ENCODE data around the gene ADAMTS2. TPM values are rescaled to one million over a fixed set of nuclear protein-coding genes. Genes with fewer than 3 reads are reported as not detected.
A peak's percentile ranks its signal among the peaks of the same experiment; 100 is the strongest.

ADAMTS2 gene
- total and polyA plus RNA-seq, 2 of the 8 experiments (the other 6 are each of a cell fraction or from before 2014, with no cell fraction given): 6.6 to 7.3 TPM

DNA sequence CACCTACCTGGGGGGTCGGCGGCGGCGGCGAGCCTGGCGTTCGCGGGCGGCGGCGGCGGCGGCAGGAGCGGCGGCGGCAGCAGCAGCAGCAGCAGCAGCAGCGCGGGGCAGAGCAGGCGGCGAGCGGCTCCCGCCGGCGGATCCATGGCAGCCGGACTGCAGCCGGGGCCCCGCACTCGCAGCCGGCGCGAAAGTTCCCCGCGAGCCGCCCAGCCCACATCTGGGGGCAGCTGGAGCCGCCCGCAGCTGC lies 153 bp downstream of the ADAMTS2 start:
- CTCF ChIA-PET (ENCODE audit: partially characterized antibody): interaction anchor here (1.8 kb wide), 1 partner anchor 34 kb away, joined by 5 read pairs; no protein-coding TSS in a partner anchor
- H2BK5ac ChIP-seq (ENCODE audit: low read depth, low read length): no peak overlapping the region
- H3K4me2 ChIP-seq (ENCODE audit: insufficient read depth in 1 of 2, low read depth in 2 of 2, low read length in 2 of 2): peak overlapping the region; percentile 89 to 99; a peak in 3 of 4 replicates
- TF ChIP-seq SRF (IDR thresholded peaks at IDR 0.05; ENCODE audit: low read depth, low read length) (no peak), KDM4A (IDR thresholded peaks at IDR 0.05; ENCODE audit: low read depth, low read length, severe bottlenecking) (peak; percentile 20), RBBP5 (IDR thresholded peaks at IDR 0.05; ENCODE audit: borderline replicate concordance, low read depth, low read length) (peak; percentile 1; the same call in 1 of the 2 replicates), SP1 (IDR thresholded peaks at IDR 0.05; ENCODE audit: low read depth, low read length) (no peak), EP300 (IDR thresholded peaks at IDR 0.05; ENCODE audit: borderline replicate concordance in 1 of 2, low read depth in 2 of 2, low read length in 2 of 2) (no peak), ZNF274 (IDR thresholded peaks at IDR 0.05; ENCODE audit: borderline replicate concordance, extremely low read depth, low read length) (no peak), BRCA1 (IDR thresholded peaks at IDR 0.05; ENCODE audit: low read depth, low read length) (no peak), CREB1 (IDR thresholded peaks at IDR 0.05) (no peak), SIN3A (conservative IDR thresholded peaks at IDR 0.05 in 1 of 2, IDR thresholded peaks at IDR 0.05 in 1 of 2; ENCODE audit: low read depth in 1 of 2, low read length in 2 of 2) (no peak), EGR1 (IDR thresholded peaks at IDR 0.05; ENCODE audit: borderline replicate concordance, low read depth, low read length) (no peak), NRF1 (IDR thresholded peaks at IDR 0.05; ENCODE audit: low read depth, low read length) (no peak), RXRA (IDR thresholded peaks at IDR 0.05; ENCODE audit: insufficient read depth, low read depth, low read length) (no peak), GABPA (IDR thresholded peaks at IDR 0.05; ENCODE audit: borderline replicate concordance, insufficient read depth, low read length) (no peak), HDAC6 (IDR thresholded peaks at IDR 0.05; ENCODE audit: low read depth, low read length) (no peak), CEBPB (IDR thresholded peaks at IDR 0.05; ENCODE audit: low read depth, low read length) (no peak)

More for the DNA sequence above, 153 bp downstream of the ADAMTS2 start:
- Histone ChIP-seq H3K23me2 (ENCODE audit: low read depth, low read length) (peaks cover 23% of the 10 kb centered on the region), H3K9ac (replicated peaks in 1 of 4; ENCODE audit: extremely low read depth in 1 of 4, low read depth in 3 of 4, low read length in 3 of 4) (peak overlapping the region in 1 of 4 experiments; percentile 46; a peak in 1 of 7 replicates), H3K14ac (ENCODE audit: insufficient read length) (no peak overlapping the region), H2AFZ (ENCODE audit: low read length) (no peak overlapping the region), H3K4me1 (replicated peaks in 1 of 4; ENCODE audit: control insufficient read depth in 3 of 4, insufficient read depth in 4 of 4, low read length in 3 of 4) (peaks cover 3 to 15% (median 9%) of the 10 kb centered on the region in 4 experiments), H2BK12ac (ENCODE audit: low read depth, low read length) (no peak overlapping the region), H2AK5ac (ENCODE audit: low read depth, low read length) (no peak overlapping the region), H4K91ac (replicated peaks; ENCODE audit: insufficient read length, low read length) (no peak overlapping the region), H3K79me2 (ENCODE audit: control insufficient read depth in 1 of 2, insufficient read depth in 2 of 2, low read length in 2 of 2) (no peaks in the 10 kb centered on the region), H3K23ac (ENCODE audit: insufficient read length) (no peak overlapping the region), H3K56ac (replicated peaks; ENCODE audit: insufficient read length, low read depth, low read length) (no peak overlapping the region), H2BK120ac (replicated peaks; ENCODE audit: low read depth, low read length) (no peak overlapping the region), H4K8ac (ENCODE audit: extremely low read depth, insufficient read depth, low read length) (no peak overlapping the region), H4K5ac (ENCODE audit: insufficient read length, low read depth, low read length) (no peak overlapping the region), H3K36me3 (ENCODE audit: control insufficient read depth in 2 of 4, insufficient read depth in 4 of 4, low read length in 3 of 4) (no peaks in the 10 kb centered on the region), H2BK20ac (ENCODE audit: low read length) (no peak overlapping the region), H3K27ac (ENCODE audit: low read depth, low read length) (no peak overlapping the region), H4K20me1 (replicated peaks in 1 of 2; ENCODE audit: control insufficient read depth in 1 of 2, insufficient read depth in 2 of 2, low read length in 2 of 2) (peaks cover 0 to 6% of the 10 kb centered on the region in 2 experiments), H3K4me3 (ENCODE audit: extremely low read depth in 1 of 4, insufficient read depth in 2 of 4, low read depth in 3 of 4, low read length in 4 of 4) (peak overlapping the region in 2 of 4 experiments; percentile 69 to 71; a peak in 4 of 8 replicates), H3K4ac (replicated peaks; ENCODE audit: insufficient read length, low read depth, low read length) (no peak overlapping the region), H3K79me1 (ENCODE audit: low read depth, low read length) (no peaks in the 10 kb centered on the region), H3K27me3 (replicated peaks in 1 of 4; ENCODE audit: control insufficient read depth in 3 of 4, extremely low read depth in 1 of 4, insufficient read depth in 3 of 4, low read length in 3 of 4) (peaks cover 11 to 57% (median 46%) of the 10 kb centered on the region in 4 experiments), H2BK15ac (ENCODE audit: low read length) (no peak overlapping the region), H3K18ac (ENCODE audit: extremely low read depth, low read length) (no peak overlapping the region), H3K9me3 (ENCODE audit: insufficient read depth in 2 of 2, low read depth in 1 of 2, low read length in 1 of 2) (no peaks in the 10 kb centered on the region)
- FAIRE-seq: no peak
- peak in 1 of 2 experiments; percentile 71 for DNase-seq (ENCODE audit: low read depth in 1 of 2, low spot score in 2 of 2)
- POLR2A ChIA-PET (ENCODE audit: partially characterized antibody): no interaction called here
- 5% methylated on average over 4 of the region's 36 CpGs; no CpG with 5 or more reads in 1 of the 2 experiments for WGBS, 2 experiments (ENCODE audit: extremely low coverage in 1 of 2, insufficient coverage in 1 of 2, insufficient read length in 1 of 2, insufficient replicate concordance in 2 of 2, low coverage in 1 of 2, low lambda C conversion rate in 2 of 2, missing lambda C conversion rate in 1 of 2)
